ENCODE measurements around the gene LRRC4C.

DNA sequence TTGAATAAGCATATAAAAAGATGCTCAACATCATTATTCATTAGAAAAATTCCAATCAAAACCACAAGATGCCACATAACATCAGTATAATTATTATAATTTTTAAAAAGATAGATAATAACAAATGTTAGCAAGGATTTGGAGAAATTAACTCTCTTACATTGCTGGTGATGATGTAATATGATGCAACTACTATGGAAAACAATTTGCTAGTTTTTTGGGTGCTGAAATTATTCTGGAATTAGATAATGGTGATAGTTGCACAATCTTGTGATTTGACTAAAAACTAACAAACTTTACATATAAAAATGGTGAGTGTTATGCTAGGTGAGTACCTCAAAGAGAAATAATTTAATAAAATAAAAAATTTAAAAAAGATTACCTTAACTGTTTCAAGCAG, 412.2 kb downstream of the LRRC4C start:
- TF ChIP-seq, protein P1, sequence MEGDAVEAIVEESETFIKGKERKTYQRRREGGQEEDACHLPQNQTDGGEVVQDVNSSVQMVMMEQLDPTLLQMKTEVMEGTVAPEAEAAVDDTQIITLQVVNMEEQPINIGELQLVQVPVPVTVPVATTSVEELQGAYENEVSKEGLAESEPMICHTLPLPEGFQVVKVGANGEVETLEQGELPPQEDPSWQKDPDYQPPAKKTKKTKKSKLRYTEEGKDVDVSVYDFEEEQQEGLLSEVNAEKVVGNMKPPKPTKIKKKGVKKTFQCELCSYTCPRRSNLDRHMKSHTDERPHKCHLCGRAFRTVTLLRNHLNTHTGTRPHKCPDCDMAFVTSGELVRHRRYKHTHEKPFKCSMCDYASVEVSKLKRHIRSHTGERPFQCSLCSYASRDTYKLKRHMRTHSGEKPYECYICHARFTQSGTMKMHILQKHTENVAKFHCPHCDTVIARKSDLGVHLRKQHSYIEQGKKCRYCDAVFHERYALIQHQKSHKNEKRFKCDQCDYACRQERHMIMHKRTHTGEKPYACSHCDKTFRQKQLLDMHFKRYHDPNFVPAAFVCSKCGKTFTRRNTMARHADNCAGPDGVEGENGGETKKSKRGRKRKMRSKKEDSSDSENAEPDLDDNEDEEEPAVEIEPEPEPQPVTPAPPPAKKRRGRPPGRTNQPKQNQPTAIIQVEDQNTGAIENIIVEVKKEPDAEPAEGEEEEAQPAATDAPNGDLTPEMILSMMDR (IDR thresholded peaks at IDR 0.05) = no peak
- no peak for TF ChIP-seq POLR2AphosphoS5 (IDR thresholded peaks at IDR 0.05)
